ENCODE measurements around the gene ATG14.

DNA sequence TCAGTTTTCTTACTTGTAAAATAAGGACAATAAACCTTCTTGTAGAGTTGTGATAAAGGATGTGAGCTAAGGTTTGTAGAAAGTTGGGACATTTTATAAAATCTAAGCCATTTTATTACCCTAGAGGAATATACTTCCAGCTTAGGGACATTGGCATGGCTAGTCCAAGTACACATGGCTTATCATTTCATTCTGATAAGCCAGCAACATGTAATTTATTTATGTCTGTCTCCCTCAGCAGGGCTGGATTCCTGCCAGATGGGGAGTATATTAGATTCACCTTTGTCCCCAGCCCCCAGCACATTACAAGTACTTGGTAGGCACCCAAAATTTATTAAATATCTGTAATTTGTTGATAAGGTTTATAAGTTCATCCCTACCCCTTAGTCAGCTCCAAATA lies 6.3 kb upstream of the ATG14 start:
- TF ChIP-seq, protein P1, sequence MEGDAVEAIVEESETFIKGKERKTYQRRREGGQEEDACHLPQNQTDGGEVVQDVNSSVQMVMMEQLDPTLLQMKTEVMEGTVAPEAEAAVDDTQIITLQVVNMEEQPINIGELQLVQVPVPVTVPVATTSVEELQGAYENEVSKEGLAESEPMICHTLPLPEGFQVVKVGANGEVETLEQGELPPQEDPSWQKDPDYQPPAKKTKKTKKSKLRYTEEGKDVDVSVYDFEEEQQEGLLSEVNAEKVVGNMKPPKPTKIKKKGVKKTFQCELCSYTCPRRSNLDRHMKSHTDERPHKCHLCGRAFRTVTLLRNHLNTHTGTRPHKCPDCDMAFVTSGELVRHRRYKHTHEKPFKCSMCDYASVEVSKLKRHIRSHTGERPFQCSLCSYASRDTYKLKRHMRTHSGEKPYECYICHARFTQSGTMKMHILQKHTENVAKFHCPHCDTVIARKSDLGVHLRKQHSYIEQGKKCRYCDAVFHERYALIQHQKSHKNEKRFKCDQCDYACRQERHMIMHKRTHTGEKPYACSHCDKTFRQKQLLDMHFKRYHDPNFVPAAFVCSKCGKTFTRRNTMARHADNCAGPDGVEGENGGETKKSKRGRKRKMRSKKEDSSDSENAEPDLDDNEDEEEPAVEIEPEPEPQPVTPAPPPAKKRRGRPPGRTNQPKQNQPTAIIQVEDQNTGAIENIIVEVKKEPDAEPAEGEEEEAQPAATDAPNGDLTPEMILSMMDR (conservative IDR thresholded peaks at IDR 0.05; ENCODE audit: low read length): no peak
- TF ChIP-seq EZH2phosphoT487 (IDR thresholded peaks at IDR 0.05; ENCODE audit: borderline replicate concordance): no peak
